ENCODE results near the gene B4GALNT3.

The B4GALNT3 gene

GRCh38 chr12:587132-588023 lies 127.6 kb downstream of the B4GALNT3 start:
- ChIA-PET CTCF (no interaction called here), POLR2A (no interaction called here)
- no peak for DNase-seq (ENCODE audit: extremely low spot score)
- TF ChIP-seq TARDBP (IDR thresholded peaks at IDR 0.05) (no peak), CTBP1 (IDR thresholded peaks at IDR 0.05; ENCODE audit: borderline replicate concordance) (no peak), PKNOX1 (IDR thresholded peaks at IDR 0.05) (no peak), ELF4 (IDR thresholded peaks at IDR 0.05) (no peak), ARNT (IDR thresholded peaks at IDR 0.05) (no peak), SP1 (IDR thresholded peaks at IDR 0.05) (no peak), HDGF (IDR thresholded peaks at IDR 0.05; ENCODE audit: borderline replicate concordance) (no peak), NFRKB (IDR thresholded peaks at IDR 0.05) (no peak), ZNF384 (IDR thresholded peaks at IDR 0.05) (no peak), FOXA1 (IDR thresholded peaks at IDR 0.05) (no peak), BHLHE40 (IDR thresholded peaks at IDR 0.05; ENCODE audit: borderline replicate concordance) (no peak), L3MBTL2 (conservative IDR thresholded peaks at IDR 0.05) (no peak)

GRCh38 chr12:588024-588322 lies 128.2 kb downstream of the B4GALNT3 start:
- no peak for TF ChIP-seq SP1 (IDR thresholded peaks at IDR 0.05)
- no peak for TF ChIP-seq NFRKB (IDR thresholded peaks at IDR 0.05)
- ChIA-PET CTCF (no interaction called here), POLR2A (no interaction called here)
- DNase-seq (ENCODE audit: extremely low spot score): no peak

- ChIA-PET CTCF (no interaction called here), POLR2A (no interaction called here)
- DNase-seq (ENCODE audit: extremely low spot score): no peak
- TF ChIP-seq PKNOX1 (IDR thresholded peaks at IDR 0.05): no peak
- TF ChIP-seq CTBP1 (IDR thresholded peaks at IDR 0.05; ENCODE audit: borderline replicate concordance): no peak
- no peak for TF ChIP-seq ZNF384 (IDR thresholded peaks at IDR 0.05)
- TF ChIP-seq FOXM1 (IDR thresholded peaks at IDR 0.05; ENCODE audit: borderline replicate concordance): no peak
- no peak for TF ChIP-seq SP1 (IDR thresholded peaks at IDR 0.05)
- TF ChIP-seq LEF1 (IDR thresholded peaks at IDR 0.05; ENCODE audit: borderline replicate concordance): no peak
- no peak for TF ChIP-seq NFRKB (IDR thresholded peaks at IDR 0.05)
- TF ChIP-seq FOXA1 (IDR thresholded peaks at IDR 0.05): no peak
- TF ChIP-seq HDGF (IDR thresholded peaks at IDR 0.05; ENCODE audit: borderline replicate concordance): no peak
- no peak for TF ChIP-seq TARDBP (IDR thresholded peaks at IDR 0.05)
- no peak for TF ChIP-seq ARNT (IDR thresholded peaks at IDR 0.05)
- TF ChIP-seq L3MBTL2 (conservative IDR thresholded peaks at IDR 0.05): no peak
- TF ChIP-seq ELF4 (IDR thresholded peaks at IDR 0.05): no peak
- no peak for TF ChIP-seq SUZ12 (IDR thresholded peaks at IDR 0.05)
- TF ChIP-seq BHLHE40 (IDR thresholded peaks at IDR 0.05; ENCODE audit: borderline replicate concordance): no peak
- no peak for TF ChIP-seq FOXK2 (IDR thresholded peaks at IDR 0.05)
These were observed 128.9 kb downstream of the B4GALNT3 start for GRCh38 chr12:588646-589045.

- DNase-seq (ENCODE audit: extremely low spot score): no peak
- ChIA-PET POLR2A (no interaction called here), CTCF (interaction anchor here (0.9 kb wide), 1 partner anchor 161 kb away, joined by 3 read pairs; no protein-coding TSS in a partner anchor)
- TF ChIP-seq BHLHE40 (IDR thresholded peaks at IDR 0.05; ENCODE audit: borderline replicate concordance) (no peak), L3MBTL2 (conservative IDR thresholded peaks at IDR 0.05) (no peak), TARDBP (IDR thresholded peaks at IDR 0.05) (no peak), SP1 (IDR thresholded peaks at IDR 0.05) (no peak), ZNF384 (IDR thresholded peaks at IDR 0.05) (no peak), FOXA1 (IDR thresholded peaks at IDR 0.05) (no peak), NFRKB (IDR thresholded peaks at IDR 0.05) (no peak), PKNOX1 (IDR thresholded peaks at IDR 0.05) (no peak), CTBP1 (IDR thresholded peaks at IDR 0.05; ENCODE audit: borderline replicate concordance) (no peak), ELF4 (IDR thresholded peaks at IDR 0.05) (no peak), LEF1 (IDR thresholded peaks at IDR 0.05; ENCODE audit: borderline replicate concordance) (no peak)
These were observed 130.5 kb downstream of the B4GALNT3 start for GRCh38 chr12:590206-590750.

- ChIA-PET CTCF (interaction anchor here (0.9 to 1.0 kb wide), 2 partner anchors 9 to 160 kb away, joined by 3 to 4 read pairs; no protein-coding TSS in a partner anchor), POLR2A (no interaction called here)
- peak; percentile 9 for DNase-seq (ENCODE audit: extremely low spot score)
- TF ChIP-seq NFRKB (IDR thresholded peaks at IDR 0.05) (no peak), ARNT (IDR thresholded peaks at IDR 0.05) (no peak)
These were observed 131.7 kb downstream of the B4GALNT3 start for GRCh38 chr12:591167-592023.

GRCh38 chr12:592024-592505 lies 132.3 kb downstream of the B4GALNT3 start:
- TF ChIP-seq FOXA1 (IDR thresholded peaks at IDR 0.05) (no peak), L3MBTL2 (conservative IDR thresholded peaks at IDR 0.05) (no peak), BHLHE40 (IDR thresholded peaks at IDR 0.05; ENCODE audit: borderline replicate concordance) (no peak), LEF1 (IDR thresholded peaks at IDR 0.05; ENCODE audit: borderline replicate concordance) (no peak), SUZ12 (IDR thresholded peaks at IDR 0.05) (no peak), CTBP1 (IDR thresholded peaks at IDR 0.05; ENCODE audit: borderline replicate concordance) (no peak), ZNF384 (IDR thresholded peaks at IDR 0.05) (no peak), PKNOX1 (IDR thresholded peaks at IDR 0.05) (no peak), ARNT (IDR thresholded peaks at IDR 0.05) (no peak), FOXK2 (IDR thresholded peaks at IDR 0.05) (no peak), ELF4 (IDR thresholded peaks at IDR 0.05) (no peak), FOXM1 (IDR thresholded peaks at IDR 0.05; ENCODE audit: borderline replicate concordance) (no peak), HDGF (IDR thresholded peaks at IDR 0.05; ENCODE audit: borderline replicate concordance) (no peak), SP1 (IDR thresholded peaks at IDR 0.05) (no peak), TARDBP (IDR thresholded peaks at IDR 0.05) (no peak), NFRKB (IDR thresholded peaks at IDR 0.05) (no peak)
- ChIA-PET POLR2A (no interaction called here), CTCF (interaction anchor here (1.0 to 2.0 kb wide), 2 partner anchors 8 to 16 kb away, joined by 4 to 6 read pairs; no protein-coding TSS in a partner anchor)
- no peak for DNase-seq (ENCODE audit: extremely low spot score)
